NOMO-1 treated with dmso at 0.1 percent for 144 hours (cell line): ENCODE results near the gene TAPBPL.
"Not testable (repeated sequence)": the region's sequence is repeated elsewhere in the genome, so short reads cannot be mapped to it uniquely, and the experiment has no call there.

Experiments used
- DNase-seq: peaks from one replicate; lab custom pipeline; 2025; ENCODE audit not compliant: unreplicated experiment; lab: John Stamatoyannopoulos, UW

The TAPBPL gene

GRCh38 chr12:6489449-6489848 lies 37.6 kb downstream of the TAPBPL start:
- DNase-seq: no peak

GRCh38 chr12:6490673-6491072 lies 38.8 kb downstream of the TAPBPL start:
- not testable (repeated sequence) for DNase-seq

GRCh38 chr12:6492838-6493496 lies 41.1 kb downstream of the TAPBPL start, which contains the start of gene MRPL51:
Gene MRPL51, minus strand, starts transcription at chr12:6493262. Its CDS starts 126 bp downstream, at chr12:6493136.
- peak; percentile 96 for DNase-seq

GRCh38 chr12:6493497-6494257 lies 41.8 kb downstream of the TAPBPL start, which contains the start of gene NCAPD2:
Gene NCAPD2, plus strand, starts transcription at chr12:6494102. Its CDS starts 997 bp downstream, at chr12:6495099.
- DNase-seq: peak; percentile 99

GRCh38 chr12:6494258-6494743 lies 42.5 kb downstream of the TAPBPL start:
- peak; percentile 23 for DNase-seq

- DNase-seq: no peak
Observed at GRCh38 chr12:6494968-6495367, 43.1 kb downstream of the TAPBPL start.

GRCh38 chr12:6497291-6497690 lies 45.4 kb downstream of the TAPBPL start:
- DNase-seq: not testable (repeated sequence)

- no peak for DNase-seq
Observed at GRCh38 chr12:6500466-6500865, 48.6 kb downstream of the TAPBPL start.

- DNase-seq: no peak
Observed at GRCh38 chr12:6507102-6507998, 55.5 kb downstream of the TAPBPL start.

GRCh38 chr12:6508087-6508486 lies 56.2 kb downstream of the TAPBPL start:
- no peak for DNase-seq
